ENCODE measurements around the gene PPP1R3D. TPM values are rescaled to one million over a fixed set of nuclear protein-coding genes. Genes with fewer than 3 reads are reported as not detected.

Gene PPP1R3D
- total and polyA plus RNA-seq, 2 of the 8 experiments (the other 6 are each of a cell fraction or from before 2014, with no cell fraction given), result 1.4 to 3.9 TPM

- TF ChIP-seq RNF2 (IDR thresholded peaks at IDR 0.05; ENCODE audit: borderline replicate concordance, low read depth, low read length, missing control alignments, poor library complexity, severe bottlenecking) (no peak), SIRT6 (IDR thresholded peaks at IDR 0.05; ENCODE audit: low read length) (no peak), CBX5 (IDR thresholded peaks at IDR 0.05; ENCODE audit: low read depth, low read length) (no peak), SIX5 (IDR thresholded peaks at IDR 0.05; ENCODE audit: low read depth, low read length) (no peak)
These were observed 16.6 kb downstream of the PPP1R3D start (continued) for GRCh38 chr20:59923514-59923913.

Measured in H1 (cell line).